K562 treated with DMSO at 1 percent for 12 hours (cell line): Measurements from ENCODE around the gene PTGS2. TPM values are rescaled to one million over a fixed set of nuclear protein-coding genes. Genes with fewer than 3 reads are reported as not detected.

ENCODE experiments used
- total RNA-seq: library from RNA; unstranded; fragments of 300-600 nt; gene quantifications from 2 replicates; pipeline ENCODE4 v1.2.3, GENCODE V29; 2022; ENCODE audit not compliant: insufficient read depth

Gene PTGS2
- not detected in 2 replicates for total RNA-seq

DNA sequence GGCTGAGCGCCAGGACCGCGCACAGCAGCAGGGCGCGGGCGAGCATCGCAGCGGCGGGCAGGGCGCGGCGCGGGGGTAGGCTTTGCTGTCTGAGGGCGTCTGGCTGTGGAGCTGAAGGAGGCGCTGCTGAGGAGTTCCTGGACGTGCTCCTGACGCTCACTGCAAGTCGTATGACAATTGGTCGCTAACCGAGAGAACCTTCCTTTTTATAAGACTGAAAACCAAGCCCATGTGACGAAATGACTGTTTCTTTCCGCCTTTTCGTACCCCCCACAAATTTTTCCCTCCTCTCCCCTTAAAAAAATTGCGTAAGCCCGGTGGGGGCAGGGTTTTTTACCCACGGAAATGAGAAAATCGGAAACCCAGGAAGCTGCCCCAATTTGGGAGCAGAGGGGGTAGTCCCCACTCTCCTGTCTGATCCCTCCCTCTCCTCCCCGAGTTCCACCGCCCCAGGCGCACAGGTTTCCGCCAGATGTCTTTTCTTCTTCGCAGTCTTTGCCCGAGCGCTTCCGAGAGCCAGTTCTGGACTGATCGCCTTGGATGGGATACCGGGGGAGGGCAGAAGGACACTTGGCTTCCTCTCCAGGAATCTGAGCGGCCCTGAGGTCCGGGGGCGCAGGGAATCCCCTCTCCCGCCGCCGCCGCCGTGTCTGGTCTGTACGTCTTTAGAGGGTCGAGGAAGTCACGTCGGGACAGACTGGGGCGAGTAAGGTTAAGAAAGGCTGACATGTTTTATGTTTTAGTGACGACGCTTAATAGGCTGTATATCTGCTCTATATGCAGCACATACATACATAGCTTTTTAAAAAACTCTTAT lies at the start of gene PTGS2:
PTGS2 (minus strand) TSS at position 179 of the 817 bp plus-strand sequence; CDS start at position 46, 133 bp downstream.

Other genes starting within 250 kb of the PTGS2 start
- gene PDC, start 219.3 kb downstream of the PTGS2 start, total RNA-seq, result not detected in 2 replicates
- gene PLA2G4A, start 148.5 kb upstream of the PTGS2 start, total RNA-seq, result not detected in 2 replicates